Heart right ventricle (tissue), 16 donors: ENCODE data around the gene CPTP. TPM values are rescaled to one million over a fixed set of nuclear protein-coding genes. Genes with fewer than 3 reads are reported as not detected.

Experiments
- ATAC-seq, 8 donors: fragments of 200-7000 bp; cut with Tn5 transposase; one replicate each; pipeline ENCODE4 v1.9.1; 2020; ENCODE audit warnings: mild to moderate bottlenecking in 8 of 8, moderate library complexity in 8 of 8, moderate number of reproducible peaks in 1 of 8
- DNase-seq, 2 donors: peaks; one replicate each; pipeline ENCODE4 v3.0.0-alpha.2; 2020
- H3K27ac ChIP-seq, 10 donors: fragments of 200-600 bp; sonication (generic) in 2 of 10; one replicate each; pipeline versions ENCODE4 v1.5.0 to v1.8.0; 2020 to 2022; ENCODE audit warnings: mild to moderate bottlenecking in 3 of 10
- H3K27me3 ChIP-seq, 7 donors: fragments of 200-600 bp; one replicate each; pipeline ENCODE4 v1.8.0; 2021 to 2022; ENCODE audit warnings: mild to moderate bottlenecking in 2 of 7
- H3K36me3 ChIP-seq, 9 donors: fragments of 200-600 bp; sonication (generic) in 1 of 9; one replicate each; pipeline versions ENCODE4 v1.5.0 to v1.8.0; 2020 to 2022; ENCODE audit warnings: mild to moderate bottlenecking in 2 of 9
- H3K4me1 ChIP-seq, 9 donors: fragments of 200-600 bp; sonication (generic) in 1 of 9; one replicate each; pipeline versions ENCODE4 v1.5.0 to v1.8.0; 2020 to 2022; ENCODE audit warnings: mild to moderate bottlenecking in 4 of 9
- H3K4me3 ChIP-seq, 10 donors: fragments of 200-600 bp; sonication (generic) in 2 of 10; one replicate each; pipeline versions ENCODE4 v1.5.0 to v1.8.0; 2020 to 2022; ENCODE audit warnings: mild to moderate bottlenecking in 7 of 10, moderate library complexity in 2 of 10
- H3K9me3 ChIP-seq, 11 donors: fragments of 200-600 bp in 10 of 11; sonication (generic) in 2 of 11; one replicate each; pipeline versions ENCODE4 v1.5.0 to v1.8.0; 2013 to 2022; ENCODE audit warnings: mild to moderate bottlenecking in 2 of 11, control low read depth in 1 of 11, moderate library complexity in 1 of 11
- CTCF ChIP-seq, 9 donors: fragments of 200-600 bp; sonication (generic) in 2 of 9; IDR thresholded peaks; one replicate each; pipeline versions ENCODE4 v1.5.0 to v1.8.0; 2021 to 2022; ENCODE audit warnings: antibody characterized with exemption in 9 of 9, mild to moderate bottlenecking in 5 of 9, moderate library complexity in 1 of 9
- WGBS, 2 donors: extraction: QIAGEN DNeasy Blood & Tissue Kit; methylation state at CpG; one replicate each; pipeline ENCODE4 v1.1.7; 2013; ENCODE audit warnings: inconsistent platforms in 1 of 2; 5-methylcytosine and 5-hydroxymethylcytosine counted together
- intact Hi-C, 10 donors: fragments of 100-400 bp; cut with DNase I; formaldehyde crosslinking; loops; one replicate each; pipeline versions ENCODE4 v1.11.1 to v1.14.2; 2022
- polyA plus RNA-seq, 2 donors: library from polyadenylated mRNA; stranded (reverse); fragments of 200-250 nt; gene quantifications; one replicate each; pipeline ENCODE4 v1.2.3, GENCODE V29; 2013
- total RNA-seq, 10 donors: library from RNA; stranded (reverse); fragmentation: NEBNext Ultra II Directional in 3 of 10; extraction: Animal tissue kit (Norgen Biotek cat#: 25700) in 3 of 10; gene quantifications; one replicate each; pipeline versions ENCODE4 v1.2.1 to v1.2.4, GENCODE V29; 2021 to 2023
- donor health status: Arrhythmogenic right ventricular cardiomyopathy.
- donor health status: ischemic (EF 13 %, LVEDD 7.1; RV severe dilation, severe dysfunction).
- donor health status: healthy with polysubstance abuse.
- donor health status: DM: no; HTN: yes; CAD: no.
- donor health status: DM: no; HTN: no; CAD: no.
- donor health status: ischemic (EF 25% LVEDD 6.9; RV normal size, moderate dysfunction).
- donor health status: ischemic (EF 25% LVEDD 5.7; RV mildly dilated, moderate dysfunction).
- donor health status: healthy.
- donor health status: DM: yes; HTN: yes; CAD: no.
- donor health status: Ischemic cardiomyopathy.
- donor health status: ischemic (EF 35%, LVEDD 5.7; RV mildly dilated, moderate dysfunction).
- donor health status: nonischemic (EF 11% LVEDD 7.7; RV severe dilation, severe dysfunction).
- donor health status: DM: yes; HTN: yes; CAD: no.
- donor health status: PGD.
- donor health status: ischemic (EF 29% LVEDD 5.4; RV normal size, mild dysfunction).
- donor health status: nonischemic (EF 23%, LVEDD 6.1; RV moderate dilation, normal function).

CPTP gene
- total and polyA plus RNA-seq, 12 donors: 49.4 to 222 (median 65.4) TPM

- H3K9me3 ChIP-seq: no peaks in the 10 kb centered on the region
- peaks cover 0 to 54% (median 16%) of the 10 kb centered on the region in 9 donors for H3K36me3 ChIP-seq
- H3K27me3 ChIP-seq: no peaks in the 10 kb centered on the region
- no peak overlapping the region for H3K4me3 ChIP-seq
- 62 to 67% methylated on average over 27 to 30 of the region's 30 CpGs for WGBS, 2 donors
- H3K27ac ChIP-seq: no peak overlapping the region
- ATAC-seq (peak in 1 of 8 donors; percentile 25), DNase-seq (no peak)
- TF ChIP-seq CTCF (IDR thresholded peaks at IDR 0.05): no peak
- peaks cover 0 to 12% (median 4%) of the 10 kb centered on the region in 9 donors for H3K4me1 ChIP-seq
- intact Hi-C loops: loop anchor here in 3 of 10 donors (10.0 kb wide), 3 partner anchors 174 to 274 kb away; partner anchors contain the start of gene AGRN (in 1 of the 3)
Measured at GRCh38 chr1:1298861-1299685, 25.5 kb upstream of the CPTP start.

GRCh38 chr1:1299686-1300351, 24.8 kb upstream of the CPTP start:
- Histone ChIP-seq H3K9me3 (no peaks in the 10 kb centered on the region), H3K4me1 (peaks cover 6 to 20% (median 12%) of the 10 kb centered on the region in 9 donors), H3K4me3 (no peak overlapping the region), H3K36me3 (peaks cover 0 to 48% (median 16%) of the 10 kb centered on the region in 9 donors), H3K27me3 (no peaks in the 10 kb centered on the region), H3K27ac (no peak overlapping the region)
- WGBS, 2 donors: 87 to 90% methylated on average over 18 to 22 of the region's 22 CpGs
- intact Hi-C loops: loop anchor here in 3 of 10 donors (10.0 kb wide), 3 partner anchors 175 to 275 kb away; partner anchors contain the start of gene AGRN (in 1 of the 3)
- DNase-seq (no peak), ATAC-seq (no peak)
- peak in 2 of 9 donors; percentile 7 to 31 for TF ChIP-seq CTCF (IDR thresholded peaks at IDR 0.05)

GRCh38 chr1:1300352-1300739, 24.3 kb upstream of the CPTP start:
- intact Hi-C loops: no loop called here
- DNase-seq: no peak
- no peak for ATAC-seq
- 88 to 90% methylated on average over 12 of the region's 12 CpGs for WGBS, 2 donors
- Histone ChIP-seq H3K9me3 (no peaks in the 10 kb centered on the region), H3K27me3 (no peaks in the 10 kb centered on the region), H3K4me1 (peaks cover 11 to 25% (median 17%) of the 10 kb centered on the region in 9 donors), H3K36me3 (peaks cover 0 to 43% (median 13%) of the 10 kb centered on the region in 9 donors), H3K4me3 (no peak overlapping the region), H3K27ac (no peak overlapping the region)
- no peak for TF ChIP-seq CTCF (IDR thresholded peaks at IDR 0.05)

- WGBS, 2 donors: 92 to 95% methylated on average over 9 of the region's 9 CpGs
- no peak for ATAC-seq
- TF ChIP-seq CTCF (IDR thresholded peaks at IDR 0.05): peak in 8 of 9 donors; percentile 21 to 51 (median 38)
- Histone ChIP-seq H3K9me3 (no peaks in the 10 kb centered on the region), H3K27ac (no peak overlapping the region), H3K4me1 (peaks cover 23 to 42% (median 34%) of the 10 kb centered on the region in 9 donors), H3K27me3 (no peaks in the 10 kb centered on the region), H3K4me3 (no peak overlapping the region), H3K36me3 (peaks cover 0 to 27% (median 0%) of the 10 kb centered on the region in 9 donors)
- DNase-seq: no peak
- intact Hi-C loops: no loop called here
Measured at GRCh38 chr1:1302006-1302430, 22.6 kb upstream of the CPTP start.
